Fibroblast of the conjunctiva (primary cell): ENCODE data around the gene SEPTIN10.

Experiments
- DNase-seq: peaks from one replicate; pipeline ENCODE4 v3.0.0-alpha.2; 2010; ENCODE audit warnings: low read depth

The SEPTIN10 gene

GRCh38 chr2:109494351-109494750 lies 119.4 kb downstream of the SEPTIN10 start:
- DNase-seq: no peak

- no peak for DNase-seq
These were observed 120.4 kb downstream of the SEPTIN10 start for GRCh38 chr2:109493176-109493935.
